Activated T-cell treated with anti-CD3 and anti-CD28 coated beads, Interleukin-2, amount 50 U/mL, for 72 hours (primary cell): ENCODE results near the gene C14orf119. TPM values are rescaled to one million over a fixed set of nuclear protein-coding genes. Genes with fewer than 3 reads are reported as not detected.
A peak's percentile ranks its signal among the peaks of the same experiment; 100 is the strongest.

ENCODE experiments used
- ATAC-seq, 2 donors: fragments of 150-1000 bp; cut with Tn5 transposase; replicated peaks in 1 of 2; 2 replicates each; pipeline ENCODE4 v1.10.0; 2021; ENCODE audit warnings: moderate library complexity in 2 of 2, mild to moderate bottlenecking in 1 of 2
- DNase-seq, 2 donors: peaks; one replicate each; pipeline ENCODE4 v3.0.0; 2021 to 2022; ENCODE audit warnings: mixed read lengths in 1 of 2
- H3K27ac Mint-ChIP-seq: one replicate; pipeline ENCODE4 v1.8.0; 2022; ENCODE audit warnings: mild to moderate bottlenecking, moderate library complexity, mixed read lengths
- H3K27me3 Mint-ChIP-seq: one replicate; pipeline ENCODE4 v1.8.0; 2022; ENCODE audit warnings: low read depth, mixed read lengths
- H3K36me3 Mint-ChIP-seq, 2 donors: one replicate each; pipeline ENCODE4 v1.8.0; 2022; ENCODE audit warnings: mixed read lengths in 2 of 2, mild to moderate bottlenecking in 1 of 2; ENCODE audit not compliant: insufficient read depth in 2 of 2
- H3K4me1 Mint-ChIP-seq: one replicate; pipeline ENCODE4 v1.8.0; 2022; ENCODE audit warnings: low read depth, mixed read lengths
- H3K4me3 Mint-ChIP-seq, 2 donors: one replicate each; pipeline ENCODE4 v1.8.0; 2022; ENCODE audit warnings: mild to moderate bottlenecking in 2 of 2, mixed read lengths in 2 of 2, moderate library complexity in 2 of 2
- H3K9me3 Mint-ChIP-seq, 2 donors: one replicate each; pipeline ENCODE4 v1.8.0; 2022; ENCODE audit warnings: mixed read lengths in 2 of 2
- total RNA-seq, 2 donors: library from RNA; stranded (reverse); gene quantifications; one replicate each; pipeline ENCODE4 v1.2.3, GENCODE V29; 2022

The C14orf119 gene
- total RNA-seq, 2 donors from 2014 or later = 31.3 to 38.5 TPM

GRCh38 chr14:23056145-23056955, 39.0 kb upstream of the C14orf119 start:
- Mint-ChIP-seq H3K36me3 (peaks cover 0 to 10% of the 10 kb centered on the region in 2 donors), H3K27me3 (peaks cover 12% of the 10 kb centered on the region), H3K27ac (peak overlapping the region; percentile 3), H3K4me1 (peaks cover 15% of the 10 kb centered on the region), H3K4me3 (peak overlapping the region; percentile 89 to 93), H3K9me3 (no peaks in the 10 kb centered on the region)
- ATAC-seq (peak; percentile 63 to 70), DNase-seq (peak; percentile 74 to 81)

- Mint-ChIP-seq H3K27ac (peak within 1 kb of the TSS; percentile 3), H3K27me3 (peaks cover 12% of the 10 kb centered on the region), H3K9me3 (no peaks in the 10 kb centered on the region), H3K4me3 (peak within 1 kb of the TSS; percentile 89 to 93), H3K4me1 (peaks cover 15% of the 10 kb centered on the region), H3K36me3 (peaks cover under 1 to 12% of the 10 kb centered on the region in 2 donors)
- ATAC-seq (peak; percentile 72 to 75), DNase-seq (peak; percentile 77 to 83)
Measured at GRCh38 chr14:23056956-23057756, 38.1 kb upstream of the C14orf119 start, which contains the start of gene CDH24. Gene CDH24 (minus strand): TSS chr14:23057520. CDS start chr14:23055733, 1,787 bp downstream.

- Mint-ChIP-seq H3K9me3 (no peaks in the 10 kb centered on the region), H3K4me3 (peak overlapping the region; percentile 79 to 82), H3K4me1 (peaks cover 15% of the 10 kb centered on the region), H3K36me3 (peaks cover 2 to 14% of the 10 kb centered on the region in 2 donors), H3K27ac (no peak overlapping the region), H3K27me3 (peaks cover 12% of the 10 kb centered on the region)
- DNase-seq (peak; percentile 86 to 90), ATAC-seq (peak; percentile 70 to 72)
Measured at GRCh38 chr14:23057757-23058653, 37.3 kb upstream of the C14orf119 start.

GRCh38 chr14:23058654-23059504, 36.4 kb upstream of the C14orf119 start:
- no peaks in the 10 kb centered on the region for H3K9me3 Mint-ChIP-seq
- peaks cover 12% of the 10 kb centered on the region for H3K27me3 Mint-ChIP-seq
- no peak overlapping the region for H3K27ac Mint-ChIP-seq
- peaks cover 15% of the 10 kb centered on the region for H3K4me1 Mint-ChIP-seq
- peaks cover 3 to 20% of the 10 kb centered on the region in 2 donors for H3K36me3 Mint-ChIP-seq
- DNase-seq (no peak), ATAC-seq (no peak)
- no peak overlapping the region for H3K4me3 Mint-ChIP-seq

- Mint-ChIP-seq H3K36me3 (peaks cover 6 to 25% of the 10 kb centered on the region in 2 donors), H3K27me3 (peaks cover 12% of the 10 kb centered on the region), H3K9me3 (no peaks in the 10 kb centered on the region), H3K27ac (no peak overlapping the region), H3K4me3 (no peak overlapping the region), H3K4me1 (peaks cover 17% of the 10 kb centered on the region)
- ATAC-seq (no peak), DNase-seq (no peak)
Measured at GRCh38 chr14:23060536-23061260, 34.6 kb upstream of the C14orf119 start.

GRCh38 chr14:23062002-23062401, 33.3 kb upstream of the C14orf119 start:
- Mint-ChIP-seq H3K36me3 (peaks cover 11 to 31% of the 10 kb centered on the region in 2 donors), H3K4me1 (peaks cover 7% of the 10 kb centered on the region), H3K27me3 (peaks cover 2% of the 10 kb centered on the region), H3K27ac (no peak overlapping the region), H3K9me3 (no peaks in the 10 kb centered on the region), H3K4me3 (no peak overlapping the region)
- DNase-seq (no peak), ATAC-seq (no peak)

- no peak overlapping the region for H3K4me3 Mint-ChIP-seq
- H3K36me3 Mint-ChIP-seq = peaks cover 11 to 31% of the 10 kb centered on the region in 2 donors
- no peaks in the 10 kb centered on the region for H3K9me3 Mint-ChIP-seq
- peaks cover 10% of the 10 kb centered on the region for H3K4me1 Mint-ChIP-seq
- no peak for DNase-seq
- no peaks in the 10 kb centered on the region for H3K27me3 Mint-ChIP-seq
- no peak for ATAC-seq
- peak overlapping the region; percentile 26 for H3K27ac Mint-ChIP-seq
Measured at GRCh38 chr14:23063601-23064000, 31.7 kb upstream of the C14orf119 start.

GRCh38 chr14:23066368-23066767, 28.9 kb upstream of the C14orf119 start:
- ATAC-seq (no peak), DNase-seq (no peak)
- Mint-ChIP-seq H3K4me3 (no peak overlapping the region), H3K27me3 (no peaks in the 10 kb centered on the region), H3K27ac (no peak overlapping the region), H3K4me1 (peaks cover 31% of the 10 kb centered on the region), H3K36me3 (peaks cover 13 to 28% of the 10 kb centered on the region in 2 donors), H3K9me3 (no peaks in the 10 kb centered on the region)

GRCh38 chr14:23066855-23067744, 28.2 kb upstream of the C14orf119 start:
- Mint-ChIP-seq H3K27ac (no peak overlapping the region), H3K4me1 (peaks cover 39% of the 10 kb centered on the region), H3K36me3 (peaks cover 13 to 26% of the 10 kb centered on the region in 2 donors), H3K4me3 (no peak overlapping the region), H3K9me3 (no peaks in the 10 kb centered on the region), H3K27me3 (no peaks in the 10 kb centered on the region)
- no peak for DNase-seq
- ATAC-seq = no peak

- Mint-ChIP-seq H3K36me3 (peaks cover 11 to 24% of the 10 kb centered on the region in 2 donors), H3K4me1 (peaks cover 43% of the 10 kb centered on the region), H3K4me3 (peak overlapping the region in 1 of 2 donors; percentile 15), H3K9me3 (no peaks in the 10 kb centered on the region), H3K27me3 (no peaks in the 10 kb centered on the region), H3K27ac (peak overlapping the region; percentile 36)
- ATAC-seq = no peak
- no peak for DNase-seq
Measured at GRCh38 chr14:23067847-23068788, 27.2 kb upstream of the C14orf119 start.
